DND-41 (cell line): ENCODE data around the gene ARAP1.

Experiments
- CTCF ChIP-seq: IDR thresholded peaks from 2 replicates; pipeline ENCODE4 v1.5.1; 2012; ENCODE audit warnings: borderline replicate concordance, low read length, moderate library complexity, mild to moderate bottlenecking; ENCODE audit not compliant: poor library complexity, severe bottlenecking; ENCODE audit errors: extremely low read depth
- EZH2 ChIP-seq: IDR thresholded peaks from 3 replicates; pipeline ENCODE4 v1.6.1; 2012; ENCODE audit warnings: borderline replicate concordance, low read depth, mild to moderate bottlenecking, moderate library complexity, low read length, inconsistent platforms; ENCODE audit not compliant: severe bottlenecking

- TF ChIP-seq CTCF (no peak), EZH2 (no peak)
Measured at GRCh38 chr11:72793076-72793424, 40.8 kb upstream of the ARAP1 start.
